ENCODE results near the gene RPUSD1. TPM values are rescaled to one million over a fixed set of nuclear protein-coding genes. Genes with fewer than 3 reads are reported as not detected.

RPUSD1 gene
- polyA plus RNA-seq, 1 of the 3 experiments (the other 2 are of a cell fraction): 27.7 TPM

GRCh38 chr16:793414-793813 is 5.2 kb upstream of the RPUSD1 start:
- Histone ChIP-seq H3K4me3 (ENCODE audit: low read depth in 2 of 2, low read length in 1 of 2) (no peak overlapping the region), H3K9me2 (no peaks in the 10 kb centered on the region), H3K9me3 (no peaks in the 10 kb centered on the region), H3F3A (replicated peaks; ENCODE audit: insufficient read depth) (no peaks in the 10 kb centered on the region), H3K27ac (ENCODE audit: low read depth in 2 of 2, low read length in 1 of 2) (no peak overlapping the region), H3K36me3 (replicated peaks in 1 of 2; ENCODE audit: control insufficient read depth in 1 of 2, insufficient read depth in 2 of 2, low read length in 1 of 2) (peaks cover 0 to 6% of the 10 kb centered on the region in 2 experiments), H3K79me2 (ENCODE audit: insufficient read depth) (peaks cover 13% of the 10 kb centered on the region), H3K4me2 (no peak overlapping the region), H4K20me1 (ENCODE audit: insufficient read depth) (0 out of 2 replicates have a peak, but pooled peaks cover 2% of the 10 kb centered on the region), H2AFZ (ENCODE audit: low read depth) (no peak overlapping the region), H3K9ac (no peak overlapping the region), H3K27me3 (ENCODE audit: insufficient read depth) (no peaks in the 10 kb centered on the region), H3K4me1 (ENCODE audit: control insufficient read depth in 1 of 2, insufficient read depth in 2 of 2, low read depth in 1 of 2, low read length in 1 of 2) (peaks cover 0 to 9% of the 10 kb centered on the region in 2 experiments; a peak in 1 of 4 replicates)
- ChIA-PET POLR2A (no interaction called here), CTCF (no interaction called here)
- no peak for TF ChIP-seq RFX5 (IDR thresholded peaks at IDR 0.05; ENCODE audit: low read length)
- no peak for TF ChIP-seq MEF2A (IDR thresholded peaks at IDR 0.05; ENCODE audit: borderline replicate concordance, low read depth)
- no peak for TF ChIP-seq TCF12 (IDR thresholded peaks at IDR 0.05)
- TF ChIP-seq, protein P1, sequence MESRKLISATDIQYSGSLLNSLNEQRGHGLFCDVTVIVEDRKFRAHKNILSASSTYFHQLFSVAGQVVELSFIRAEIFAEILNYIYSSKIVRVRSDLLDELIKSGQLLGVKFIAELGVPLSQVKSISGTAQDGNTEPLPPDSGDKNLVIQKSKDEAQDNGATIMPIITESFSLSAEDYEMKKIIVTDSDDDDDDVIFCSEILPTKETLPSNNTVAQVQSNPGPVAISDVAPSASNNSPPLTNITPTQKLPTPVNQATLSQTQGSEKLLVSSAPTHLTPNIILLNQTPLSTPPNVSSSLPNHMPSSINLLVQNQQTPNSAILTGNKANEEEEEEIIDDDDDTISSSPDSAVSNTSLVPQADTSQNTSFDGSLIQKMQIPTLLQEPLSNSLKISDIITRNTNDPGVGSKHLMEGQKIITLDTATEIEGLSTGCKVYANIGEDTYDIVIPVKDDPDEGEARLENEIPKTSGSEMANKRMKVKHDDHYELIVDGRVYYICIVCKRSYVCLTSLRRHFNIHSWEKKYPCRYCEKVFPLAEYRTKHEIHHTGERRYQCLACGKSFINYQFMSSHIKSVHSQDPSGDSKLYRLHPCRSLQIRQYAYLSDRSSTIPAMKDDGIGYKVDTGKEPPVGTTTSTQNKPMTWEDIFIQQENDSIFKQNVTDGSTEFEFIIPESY (IDR thresholded peaks at IDR 0.05; ENCODE audit: borderline replicate concordance, low read depth): no peak
- no peak for TF ChIP-seq SMC3 (IDR thresholded peaks at IDR 0.05; ENCODE audit: low read depth, low read length)
- no peak for TF ChIP-seq TEAD4 (IDR thresholded peaks at IDR 0.05; ENCODE audit: borderline replicate concordance, insufficient read depth)
- TF ChIP-seq RCOR1 (IDR thresholded peaks at IDR 0.05; ENCODE audit: low read length): no peak
- TF ChIP-seq POLR2AphosphoS5 (IDR thresholded peaks at IDR 0.05; ENCODE audit: low read depth, low read length): no peak
- no peak for TF ChIP-seq MXI1 (IDR thresholded peaks at IDR 0.05; ENCODE audit: low read depth, low read length)
- TF ChIP-seq RXRA (IDR thresholded peaks at IDR 0.05; ENCODE audit: borderline replicate concordance, low read depth): no peak
- TF ChIP-seq, protein P2, sequence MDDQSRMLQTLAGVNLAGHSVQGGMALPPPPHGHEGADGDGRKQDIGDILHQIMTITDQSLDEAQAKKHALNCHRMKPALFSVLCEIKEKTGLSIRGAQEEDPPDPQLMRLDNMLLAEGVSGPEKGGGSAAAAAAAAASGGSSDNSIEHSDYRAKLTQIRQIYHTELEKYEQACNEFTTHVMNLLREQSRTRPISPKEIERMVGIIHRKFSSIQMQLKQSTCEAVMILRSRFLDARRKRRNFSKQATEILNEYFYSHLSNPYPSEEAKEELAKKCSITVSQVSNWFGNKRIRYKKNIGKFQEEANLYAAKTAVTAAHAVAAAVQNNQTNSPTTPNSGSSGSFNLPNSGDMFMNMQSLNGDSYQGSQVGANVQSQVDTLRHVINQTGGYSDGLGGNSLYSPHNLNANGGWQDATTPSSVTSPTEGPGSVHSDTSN (IDR thresholded peaks at IDR 0.05): no peak
- no peak for TF ChIP-seq GATA2 (CRISPR knock-in tag; IDR thresholded peaks at IDR 0.05)
- TF ChIP-seq CHD2 (IDR thresholded peaks at IDR 0.05; ENCODE audit: low read length, partially characterized antibody): no peak
- TF ChIP-seq FOXJ3 (CRISPR knock-in tag; IDR thresholded peaks at IDR 0.05): no peak
- no peak for TF ChIP-seq TAF1 (IDR thresholded peaks at IDR 0.05; ENCODE audit: borderline replicate concordance, low read depth, low read length)
- no peak for DNase-seq
- no CpG with 5 or more reads among the region's 8 CpGs for WGBS (ENCODE audit: low lambda C conversion rate)
